ENCODE measurements around the gene PTPDC1. TPM values are rescaled to one million over a fixed set of nuclear protein-coding genes. Genes with fewer than 3 reads are reported as not detected.
"Not testable (repeated sequence)": the region's sequence is repeated elsewhere in the genome, so short reads cannot be mapped to it uniquely, and the experiment has no call there.

PTPDC1 gene
- total and polyA plus RNA-seq, 9 of the 15 experiments (the other 6 are each of a cell fraction or from before 2014, with no cell fraction given), result 1.1 to 8.1 (median 5.7) TPM

GRCh38 chr9:94094219-94095145 is 10.2 kb downstream of the PTPDC1 start:
- FAIRE-seq; H3K9me3 ChIP-seq (replicated peaks; ENCODE audit: control insufficient read depth, insufficient read depth, low read depth, low read length); H3K9ac ChIP-seq (ENCODE audit: insufficient read depth in 1 of 2, low read depth in 2 of 2, low read length in 2 of 2); H3K79me2 ChIP-seq (ENCODE audit: control insufficient read depth, insufficient read depth, low read length); H3K4me2 ChIP-seq (ENCODE audit: insufficient read depth, low read length); BruUV-seq (replicated peaks); H3K4me1 ChIP-seq (replicated peaks in 1 of 2; ENCODE audit: control insufficient read depth in 2 of 2, insufficient read depth in 2 of 2, low read length in 2 of 2); intact Hi-C loops (cut with micrococcal nuclease); H3K27me3 ChIP-seq (ENCODE audit: control insufficient read depth in 2 of 2, insufficient read depth in 2 of 2, low read length in 2 of 2); in situ Hi-C loops (cut with MboI); H3K9me1 ChIP-seq (ENCODE audit: control insufficient read depth, insufficient read depth, low read length); CTCF ChIA-PET (ENCODE audit: low intra/inter-chr PET ratio); ATAC-seq; H3K4me3 ChIP-seq; H3K36me3 ChIP-seq (ENCODE audit: control insufficient read depth, insufficient read depth, low read length); H4K20me1 ChIP-seq (replicated peaks; ENCODE audit: control insufficient read depth, insufficient read depth, low read length); DNase-seq (ENCODE audit: extremely low read depth in 1 of 4, low spot score in 3 of 4): not testable (repeated sequence)
- H2AFZ ChIP-seq (ENCODE audit: low read depth, low read length), result peak overlapping the region; percentile 84
- H3K27ac ChIP-seq (ENCODE audit: extremely low read depth, low read depth, low read length), result peak overlapping the region; percentile 24; the same call in 1 of the 3 replicates
- POLR2A ChIA-PET, result interaction anchor here (1.4 kb wide), 1 partner anchor 17 kb away, joined by 3 read pairs; no protein-coding TSS in a partner anchor
- TF ChIP-seq FOXA3 (CRISPR knock-in tag; conservative IDR thresholded peaks at IDR 0.05 in 1 of 2, IDR thresholded peaks at IDR 0.05 in 1 of 2), result 0 out of 4 replicates have a peak, but pooled peaks of 1 of the 2 experiments have one; percentile 41
- 61% methylated on average over 21 of the region's 33 CpGs for WGBS (ENCODE audit: insufficient coverage, low coverage, missing lambda C conversion rate)

- BruUV-seq (replicated peaks), result no TSS peak
- in situ Hi-C loops (cut with MboI) (no loop called here), intact Hi-C loops (cut with micrococcal nuclease) (no loop called here)
- H3K27me3 ChIP-seq (ENCODE audit: control insufficient read depth in 2 of 2, insufficient read depth in 2 of 2, low read length in 2 of 2), result no peaks in the 10 kb centered on the region
- TF ChIP-seq ZNF316 (IDR thresholded peaks at IDR 0.05) (peak; percentile 43; the same call in 1 of the 2 replicates), C11orf30 (IDR thresholded peaks at IDR 0.05; ENCODE audit: low read depth) (peak; percentile 23; the same call in 1 of the 2 replicates), TRIM28 (IDR thresholded peaks at IDR 0.05) (no peak), MAFF (IDR thresholded peaks at IDR 0.05; ENCODE audit: low read length) (peak; percentile 5; the same call in 1 of the 2 replicates), ZNF586 (CRISPR knock-in tag; conservative IDR thresholded peaks at IDR 0.05) (no peak)
- FAIRE-seq (no peak), ATAC-seq (no peak), DNase-seq (ENCODE audit: extremely low read depth in 1 of 4, low spot score in 3 of 4) (no peak)
- no peak overlapping the region for H3K4me2 ChIP-seq (ENCODE audit: insufficient read depth, low read length)
- WGBS (ENCODE audit: insufficient coverage, low coverage, missing lambda C conversion rate), result 79% methylated on average over 9 of the region's 9 CpGs
- no peaks in the 10 kb centered on the region for H3K9me1 ChIP-seq (ENCODE audit: control insufficient read depth, insufficient read depth, low read length)
- H3K9ac ChIP-seq (ENCODE audit: insufficient read depth in 1 of 2, low read depth in 2 of 2, low read length in 2 of 2), result no peak overlapping the region
- no peak overlapping the region for H3K27ac ChIP-seq (ENCODE audit: extremely low read depth, low read depth, low read length)
- H4K20me1 ChIP-seq (replicated peaks; ENCODE audit: control insufficient read depth, insufficient read depth, low read length), result no peaks in the 10 kb centered on the region
- no peak overlapping the region for H2AFZ ChIP-seq (ENCODE audit: low read depth, low read length)
- H3K4me3 ChIP-seq, result no peak overlapping the region
- H3K4me1 ChIP-seq (replicated peaks in 1 of 2; ENCODE audit: control insufficient read depth in 2 of 2, insufficient read depth in 2 of 2, low read length in 2 of 2), result peaks cover 6 to 15% of the 10 kb centered on the region in 2 experiments
- H3K79me2 ChIP-seq (ENCODE audit: control insufficient read depth, insufficient read depth, low read length), result no peaks in the 10 kb centered on the region
- ChIA-PET POLR2A (interaction anchor here (1.0 to 2.1 kb wide), 2 partner anchors 8 to 12 kb away, joined by 3 to 7 read pairs; no protein-coding TSS in a partner anchor), CTCF (ENCODE audit: low intra/inter-chr PET ratio) (no interaction called here)
- H3K36me3 ChIP-seq (ENCODE audit: control insufficient read depth, insufficient read depth, low read length), result peaks cover 6% of the 10 kb centered on the region; the same call in 1 of the 3 replicates
- H3K9me3 ChIP-seq (replicated peaks; ENCODE audit: control insufficient read depth, insufficient read depth, low read depth, low read length), result no peaks in the 10 kb centered on the region
Observed at GRCh38 chr9:94096819-94097577, 12.7 kb downstream of the PTPDC1 start.

Data from K562 (cell line).